ENCODE data around the gene GPATCH2. TPM values are rescaled to one million over a fixed set of nuclear protein-coding genes. Genes with fewer than 3 reads are reported as not detected.
"Not testable (repeated sequence)": the region's sequence is repeated elsewhere in the genome, so short reads cannot be mapped to it uniquely, and the experiment has no call there.

GPATCH2 gene
- total RNA-seq, 4 donors from 2014 or later = 8.6 to 248 (median 18.4) TPM

GRCh38 chr1:217525773-217526490 lies 105.0 kb downstream of the GPATCH2 start:
- TF ChIP-seq EP300 (IDR thresholded peaks at IDR 0.05; ENCODE audit: low read depth) (no peak), POLR2AphosphoS5 (IDR thresholded peaks at IDR 0.05) (no peak)
- Histone ChIP-seq H3K27ac (no peak overlapping the region), H3K9me3 (no peaks in the 10 kb centered on the region), H3K27me3 (no peaks in the 10 kb centered on the region), H3K4me3 (no peak overlapping the region), H3K36me3 (no peaks in the 10 kb centered on the region), H3K4me1 (no peaks in the 10 kb centered on the region)
- 78 to 83% methylated on average over 3 of the region's 3 CpGs for WGBS, 2 donors (ENCODE audit: low coverage in 1 of 2)
- in situ Hi-C loops (cut with MboI; ENCODE audit: low pct_ligation_motif_present in 1 of 4, low pct_unique_long_range_greater_than_20kb in 1 of 4, low sequenced_read_pairs in 3 of 4) (no loop called here), intact Hi-C loops (cut with DNase I; ENCODE audit: low total_unique reads) (no loop called here)
- DNase-seq = no peak

DNA sequence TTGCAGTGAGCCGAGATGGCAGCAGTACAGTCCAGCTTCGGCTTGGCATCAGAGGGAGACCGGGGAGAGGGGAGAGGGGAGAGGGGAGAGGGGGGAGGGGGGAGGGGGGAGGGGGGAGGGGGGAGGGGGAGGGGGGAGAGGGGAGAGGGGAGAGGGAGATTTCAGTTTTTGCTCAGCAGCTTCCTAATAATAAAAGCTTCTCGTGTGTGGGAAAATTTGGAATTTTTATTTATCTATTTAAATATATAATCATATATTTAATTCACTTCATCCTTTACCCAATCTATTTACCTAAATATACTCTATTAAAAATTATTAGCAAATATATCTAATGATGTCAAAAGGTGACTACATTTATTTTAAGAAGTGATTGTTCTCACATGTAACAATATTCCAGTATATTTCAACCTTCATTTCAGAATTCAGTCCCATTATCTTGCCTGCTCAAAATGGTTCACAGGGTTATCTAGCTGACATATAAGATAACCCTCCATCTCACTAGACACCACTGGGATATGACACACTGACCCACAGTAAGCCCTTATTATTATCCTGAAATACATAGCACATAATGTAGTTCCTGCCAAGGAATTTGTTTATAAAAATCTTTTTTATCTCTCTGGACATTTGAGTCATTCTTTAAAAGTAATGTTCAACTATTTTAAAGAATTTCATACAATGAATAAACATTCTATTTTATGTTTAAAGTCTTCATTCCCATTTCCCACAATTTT lies 105.9 kb downstream of the GPATCH2 start:
- Histone ChIP-seq H3K27ac (no peak overlapping the region), H3K4me3 (no peak overlapping the region), H3K4me1 (no peaks in the 10 kb centered on the region), H3K27me3 (no peaks in the 10 kb centered on the region), H3K9me3 (no peaks in the 10 kb centered on the region), H3K36me3 (no peaks in the 10 kb centered on the region)
- no peak for TF ChIP-seq POLR2AphosphoS5 (IDR thresholded peaks at IDR 0.05)
- TF ChIP-seq EP300 (IDR thresholded peaks at IDR 0.05; ENCODE audit: low read depth) = no peak
- TF ChIP-seq POLR2A (IDR thresholded peaks at IDR 0.05) = no peak
- TF ChIP-seq, protein P1, sequence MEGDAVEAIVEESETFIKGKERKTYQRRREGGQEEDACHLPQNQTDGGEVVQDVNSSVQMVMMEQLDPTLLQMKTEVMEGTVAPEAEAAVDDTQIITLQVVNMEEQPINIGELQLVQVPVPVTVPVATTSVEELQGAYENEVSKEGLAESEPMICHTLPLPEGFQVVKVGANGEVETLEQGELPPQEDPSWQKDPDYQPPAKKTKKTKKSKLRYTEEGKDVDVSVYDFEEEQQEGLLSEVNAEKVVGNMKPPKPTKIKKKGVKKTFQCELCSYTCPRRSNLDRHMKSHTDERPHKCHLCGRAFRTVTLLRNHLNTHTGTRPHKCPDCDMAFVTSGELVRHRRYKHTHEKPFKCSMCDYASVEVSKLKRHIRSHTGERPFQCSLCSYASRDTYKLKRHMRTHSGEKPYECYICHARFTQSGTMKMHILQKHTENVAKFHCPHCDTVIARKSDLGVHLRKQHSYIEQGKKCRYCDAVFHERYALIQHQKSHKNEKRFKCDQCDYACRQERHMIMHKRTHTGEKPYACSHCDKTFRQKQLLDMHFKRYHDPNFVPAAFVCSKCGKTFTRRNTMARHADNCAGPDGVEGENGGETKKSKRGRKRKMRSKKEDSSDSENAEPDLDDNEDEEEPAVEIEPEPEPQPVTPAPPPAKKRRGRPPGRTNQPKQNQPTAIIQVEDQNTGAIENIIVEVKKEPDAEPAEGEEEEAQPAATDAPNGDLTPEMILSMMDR (IDR thresholded peaks at IDR 0.05) = no peak
- in situ Hi-C loops (cut with MboI; ENCODE audit: low pct_ligation_motif_present in 1 of 4, low pct_unique_long_range_greater_than_20kb in 1 of 4, low sequenced_read_pairs in 3 of 4) (no loop called here), intact Hi-C loops (cut with DNase I; ENCODE audit: low total_unique reads) (no loop called here)
- 89 to 100% methylated on average over 1 to 4 of the region's 4 CpGs for WGBS, 2 donors (ENCODE audit: low coverage in 1 of 2)
- no peak for DNase-seq

GRCh38 chr1:217523921-217524320 lies 107.0 kb downstream of the GPATCH2 start:
- WGBS, 2 donors (ENCODE audit: low coverage in 1 of 2) = no CpG with 5 or more reads among the region's 28 CpGs
- DNase-seq; H3K9me3 ChIP-seq; in situ Hi-C loops (cut with MboI; ENCODE audit: low pct_ligation_motif_present in 1 of 4, low pct_unique_long_range_greater_than_20kb in 1 of 4, low sequenced_read_pairs in 3 of 4); H3K36me3 ChIP-seq; H3K4me1 ChIP-seq; H3K4me3 ChIP-seq; H3K27me3 ChIP-seq; H3K27ac ChIP-seq; intact Hi-C loops (cut with DNase I; ENCODE audit: low total_unique reads): not testable (repeated sequence)

- in situ Hi-C loops (cut with MboI; ENCODE audit: low pct_ligation_motif_present in 1 of 4, low pct_unique_long_range_greater_than_20kb in 1 of 4, low sequenced_read_pairs in 3 of 4) (no loop called here), intact Hi-C loops (cut with DNase I; ENCODE audit: low total_unique reads) (no loop called here)
- no peaks in the 10 kb centered on the region for H3K36me3 ChIP-seq
- H3K4me1 ChIP-seq = no peaks in the 10 kb centered on the region
- H3K9me3 ChIP-seq = no peaks in the 10 kb centered on the region
- no peak overlapping the region for H3K4me3 ChIP-seq
- TF ChIP-seq POLR2AphosphoS5 (IDR thresholded peaks at IDR 0.05) (no peak), POLR2A (IDR thresholded peaks at IDR 0.05) (no peak), EP300 (IDR thresholded peaks at IDR 0.05; ENCODE audit: low read depth) (no peak)
- TF ChIP-seq, protein P1 (IDR thresholded peaks at IDR 0.05) = no peak
- no peak for DNase-seq
- H3K27me3 ChIP-seq = no peaks in the 10 kb centered on the region
- 92 to 97% methylated on average over 3 of the region's 3 CpGs for WGBS, 2 donors (ENCODE audit: low coverage in 1 of 2)
- no peak overlapping the region for H3K27ac ChIP-seq
These were observed 108.6 kb downstream of the GPATCH2 start for GRCh38 chr1:217522277-217522676.

GRCh38 chr1:217521317-217521716 lies 109.6 kb downstream of the GPATCH2 start:
- TF ChIP-seq EP300 (IDR thresholded peaks at IDR 0.05; ENCODE audit: low read depth) (no peak), POLR2AphosphoS5 (IDR thresholded peaks at IDR 0.05) (no peak), POLR2A (IDR thresholded peaks at IDR 0.05) (no peak)
- TF ChIP-seq, protein P1 (IDR thresholded peaks at IDR 0.05) = no peak
- Histone ChIP-seq H3K9me3 (no peaks in the 10 kb centered on the region), H3K4me1 (no peaks in the 10 kb centered on the region), H3K36me3 (no peaks in the 10 kb centered on the region), H3K27me3 (no peaks in the 10 kb centered on the region), H3K27ac (no peak overlapping the region), H3K4me3 (no peak overlapping the region)
- DNase-seq = no peak
- in situ Hi-C loops (cut with MboI; ENCODE audit: low pct_ligation_motif_present in 1 of 4, low pct_unique_long_range_greater_than_20kb in 1 of 4, low sequenced_read_pairs in 3 of 4) = no loop called here
- intact Hi-C loops (cut with DNase I; ENCODE audit: low total_unique reads) = no loop called here
- WGBS, 2 donors (ENCODE audit: low coverage in 1 of 2) = 47 to 87% methylated on average over 4 of the region's 4 CpGs
